ENCODE measurements around the gene DCDC2C. TPM values are rescaled to one million over a fixed set of nuclear protein-coding genes. Genes with fewer than 3 reads are reported as not detected.

The DCDC2C gene
- total RNA-seq, 1 donor from 2014 or later: not detected

DNA sequence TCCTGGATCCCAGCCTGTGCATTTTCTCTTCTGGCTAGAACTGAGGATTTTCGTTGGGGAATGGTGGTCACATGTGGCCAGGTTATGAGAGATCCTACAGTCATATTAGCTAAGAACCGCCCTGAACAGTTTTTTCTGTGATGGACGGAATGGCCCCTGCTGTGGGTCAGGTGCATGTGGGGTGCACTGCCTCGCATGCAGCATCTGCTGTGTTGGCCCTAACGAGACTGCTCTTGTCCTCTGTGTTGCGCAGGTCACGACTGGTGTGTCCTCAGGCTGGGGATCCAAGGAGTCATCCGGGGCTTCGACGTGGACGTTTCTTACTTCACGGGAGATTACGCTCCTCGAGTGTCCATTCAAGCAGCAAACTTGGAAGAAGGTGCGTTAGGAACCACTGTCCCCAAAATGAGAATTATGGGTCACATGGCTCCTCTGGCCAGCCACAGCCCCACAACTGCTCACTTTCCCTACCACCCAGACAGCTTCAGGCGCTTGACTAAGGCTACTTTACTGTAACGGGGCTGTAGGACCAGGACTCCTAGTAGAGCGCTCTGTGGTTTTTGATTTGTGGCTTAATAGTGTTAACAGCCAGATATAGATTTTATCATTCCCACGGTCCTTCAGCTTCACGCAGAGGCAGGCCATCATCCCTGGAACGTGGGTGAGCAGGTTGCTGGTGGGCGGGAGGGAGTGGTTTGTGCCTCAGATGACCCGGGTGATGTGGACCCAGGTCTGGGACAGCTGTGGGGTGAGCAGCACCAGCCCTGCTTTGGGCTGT is 23.6 kb upstream of the DCDC2C start:
- Histone ChIP-seq H3K27ac (no peak overlapping the region), H3K27me3 (no peaks in the 10 kb centered on the region), H3K9me3 (no peaks in the 10 kb centered on the region), H3K36me3 (no peaks in the 10 kb centered on the region), H3K4me3 (no peak overlapping the region), H3K4me1 (no peaks in the 10 kb centered on the region)
- DNase-seq (no peak), ATAC-seq (no peak)
- no peak for TF ChIP-seq CTCF (IDR thresholded peaks at IDR 0.05)
- intact Hi-C loops (cut with DNase I): no loop called here

DNA sequence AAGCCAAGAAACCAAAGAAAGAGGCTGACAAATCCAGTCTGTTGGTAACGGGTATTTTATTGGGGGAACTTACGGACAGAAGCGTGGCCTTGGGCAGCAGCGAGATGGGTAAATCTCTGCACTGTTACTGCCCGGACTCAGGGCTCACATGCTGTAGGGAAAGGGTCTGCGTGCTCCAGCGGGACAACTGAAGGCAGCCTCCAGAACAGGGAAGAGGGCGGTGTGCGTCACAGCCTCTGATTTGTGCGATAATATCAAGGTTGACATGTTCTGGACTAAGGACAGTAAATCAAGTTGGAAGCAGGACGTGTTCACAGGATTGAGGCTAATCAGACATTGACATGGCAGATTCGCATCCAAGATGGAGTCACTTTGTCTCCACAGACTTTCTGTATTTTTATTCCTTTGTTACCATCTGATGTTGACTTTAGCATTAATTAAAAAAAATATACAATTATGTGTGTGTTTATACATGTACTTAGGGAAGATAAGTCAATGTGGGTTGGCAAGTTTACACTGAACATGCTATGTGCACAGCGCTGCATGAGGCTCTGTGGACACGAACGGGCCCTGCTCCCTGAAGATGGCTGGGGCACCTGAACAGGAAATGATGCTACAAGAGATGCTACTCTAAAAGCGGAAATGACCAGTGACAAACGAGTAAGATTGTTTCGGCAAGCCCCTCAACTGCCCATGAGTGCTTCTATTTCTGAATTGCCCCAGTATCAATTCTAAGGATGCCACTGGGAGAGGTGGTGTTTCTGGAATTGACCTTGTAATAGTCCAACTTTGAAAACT is 22.6 kb upstream of the DCDC2C start:
- no peaks in the 10 kb centered on the region for H3K36me3 ChIP-seq
- H3K9me3 ChIP-seq: no peaks in the 10 kb centered on the region
- intact Hi-C loops (cut with DNase I): no loop called here
- ATAC-seq: no peak
- no peak for TF ChIP-seq CTCF (IDR thresholded peaks at IDR 0.05)
- no peak overlapping the region for H3K4me3 ChIP-seq
- no peak for DNase-seq
- H3K27ac ChIP-seq: no peak overlapping the region
- H3K4me1 ChIP-seq: no peaks in the 10 kb centered on the region
- no peaks in the 10 kb centered on the region for H3K27me3 ChIP-seq

DNA sequence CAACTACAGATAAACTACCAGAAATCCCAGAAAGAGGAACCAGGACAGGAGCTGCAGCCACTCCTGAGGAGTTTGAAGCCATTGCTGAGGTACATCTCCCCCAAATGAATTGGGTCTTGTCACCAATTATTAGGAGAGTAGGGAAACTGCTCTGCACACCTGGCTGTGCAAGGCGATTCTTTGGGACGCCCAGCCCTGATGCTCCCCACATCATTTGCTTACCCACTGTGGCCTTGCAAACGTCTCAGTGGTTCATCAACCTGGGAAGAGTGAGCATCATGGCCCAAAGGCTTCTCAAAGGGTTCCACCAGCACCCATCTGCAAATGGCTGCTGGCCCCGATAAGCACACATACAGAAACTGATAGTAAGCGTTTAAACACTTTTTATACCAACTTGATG is 21.8 kb upstream of the DCDC2C start:
- H3K9me3 ChIP-seq: no peaks in the 10 kb centered on the region
- intact Hi-C loops (cut with DNase I): no loop called here
- no peak overlapping the region for H3K27ac ChIP-seq
- H3K27me3 ChIP-seq: no peaks in the 10 kb centered on the region
- H3K4me1 ChIP-seq: no peaks in the 10 kb centered on the region
- no peak for DNase-seq
- H3K4me3 ChIP-seq: no peak overlapping the region
- TF ChIP-seq CTCF (IDR thresholded peaks at IDR 0.05): no peak
- ATAC-seq: no peak
- no peaks in the 10 kb centered on the region for H3K36me3 ChIP-seq

GRCh38 chr2:3682811-3683210 is 20.6 kb upstream of the DCDC2C start:
- Histone ChIP-seq H3K36me3 (no peaks in the 10 kb centered on the region), H3K27me3 (no peaks in the 10 kb centered on the region), H3K27ac (no peak overlapping the region), H3K9me3 (no peaks in the 10 kb centered on the region), H3K4me1 (no peaks in the 10 kb centered on the region), H3K4me3 (no peak overlapping the region)
- ATAC-seq: no peak
- no peak for TF ChIP-seq CTCF (IDR thresholded peaks at IDR 0.05)
- intact Hi-C loops (cut with DNase I): no loop called here
- no peak for DNase-seq

- H3K4me3 ChIP-seq: no peak overlapping the region
- no peak for TF ChIP-seq CTCF (IDR thresholded peaks at IDR 0.05)
- ATAC-seq (peak; percentile 24), DNase-seq (no peak)
- H3K27me3 ChIP-seq: peaks cover 6% of the 10 kb centered on the region
- intact Hi-C loops (cut with DNase I): no loop called here
- no peaks in the 10 kb centered on the region for H3K4me1 ChIP-seq
- H3K9me3 ChIP-seq: no peaks in the 10 kb centered on the region
- H3K27ac ChIP-seq: no peak overlapping the region
- no peaks in the 10 kb centered on the region for H3K36me3 ChIP-seq
Observed at GRCh38 chr2:3683748-3684454, 19.5 kb upstream of the DCDC2C start.

Measured in upper lobe of right lung (tissue), 1 donor.